NB4 (cell line): ENCODE results near the gene LRRFIP1.

Experiments used
- CTCF ChIP-seq: IDR thresholded peaks from one replicate; pipeline ENCODE4 v1.5.1; 2012; ENCODE audit warnings: low read depth, low read length
- POLR2A ChIP-seq: IDR thresholded peaks from 2 replicates; pipeline ENCODE4 v1.6.1; 2011; ENCODE audit warnings: mild to moderate bottlenecking; ENCODE audit not compliant: insufficient read length; ENCODE audit errors: extremely low read depth

GRCh38 chr2:237732790-237733381, 105.5 kb downstream of the LRRFIP1 start:
- TF ChIP-seq POLR2A (no peak), CTCF (no peak)
